ENCODE measurements around the gene KDELR3.

GRCh38 chr22:38424525-38425080 is 43.3 kb upstream of the KDELR3 start:
- TF ChIP-seq CREB1 (IDR thresholded peaks at IDR 0.05) (no peak), BRCA1 (IDR thresholded peaks at IDR 0.05; ENCODE audit: low read depth, low read length) (no peak), SIN3A (conservative IDR thresholded peaks at IDR 0.05 in 1 of 2, IDR thresholded peaks at IDR 0.05 in 1 of 2; ENCODE audit: low read depth in 1 of 2, low read length in 2 of 2) (no peak), USF2 (IDR thresholded peaks at IDR 0.05; ENCODE audit: low read length) (no peak), EZH2 (IDR thresholded peaks at IDR 0.05; ENCODE audit: low read depth, low read length, severe bottlenecking) (no peak), POLR2AphosphoS5 (IDR thresholded peaks at IDR 0.05; ENCODE audit: low read depth, low read length) (no peak)
